ENCODE data around the gene ABAT.

- TF ChIP-seq CTCF (IDR thresholded peaks at IDR 0.05; ENCODE audit: low read length), result no peak
- TF ChIP-seq EZH2 (optimal IDR thresholded peaks at IDR 0.05; ENCODE audit: low read depth, low read length), result no peak
- TF ChIP-seq EZH2phosphoT487 (IDR thresholded peaks at IDR 0.05; ENCODE audit: low read length), result no peak
These were observed 4.9 kb upstream of the ABAT start for GRCh38 chr16:8669481-8669880.
